ENCODE measurements around the gene SZT2. TPM values are rescaled to one million over a fixed set of nuclear protein-coding genes. Genes with fewer than 3 reads are reported as not detected.

The SZT2 gene
- total and polyA plus RNA-seq, 10 of the 15 experiments (the other 5 are each of a cell fraction or from before 2014, with no cell fraction given): 1.4 to 38.3 (median 12.7) TPM

DNA sequence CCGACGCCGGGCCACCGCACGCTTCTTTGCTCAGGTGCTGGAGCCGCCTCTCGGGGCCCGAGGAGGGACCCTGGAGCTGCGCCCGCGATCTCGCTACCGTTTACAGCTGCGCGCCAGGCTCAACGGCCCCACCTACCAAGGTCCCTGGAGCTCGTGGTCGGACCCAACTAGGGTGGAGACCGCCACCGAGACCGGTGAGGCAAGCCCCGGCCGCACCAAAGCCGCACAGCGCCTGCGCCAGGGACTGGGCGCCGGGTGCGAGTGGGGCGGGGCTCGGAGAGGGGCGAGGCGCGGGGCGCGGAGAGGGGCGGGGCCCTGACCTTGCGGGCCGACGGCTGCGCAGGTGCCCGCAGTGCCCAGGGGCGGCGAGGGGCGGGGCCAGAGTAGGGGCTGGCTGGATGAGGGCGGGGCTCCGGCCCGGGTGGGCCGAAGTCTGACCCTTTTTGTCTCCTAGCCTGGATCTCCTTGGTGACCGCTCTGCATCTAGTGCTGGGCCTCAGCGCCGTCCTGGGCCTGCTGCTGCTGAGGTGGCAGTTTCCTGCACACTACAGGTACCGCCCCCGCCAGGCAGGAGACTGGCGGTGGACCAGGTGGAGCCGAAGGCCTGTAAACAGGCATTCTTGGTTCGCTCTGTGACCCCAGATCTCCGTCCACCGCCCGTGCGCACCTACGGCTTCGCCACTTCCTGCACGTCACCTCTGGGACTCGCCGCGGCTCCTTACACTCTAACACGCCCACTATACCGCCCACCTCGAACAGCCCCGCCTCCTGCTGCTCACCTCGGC, 40.7 kb upstream of the SZT2 start:
- no peaks in the 10 kb centered on the region for H3K9me3 ChIP-seq (replicated peaks; ENCODE audit: control insufficient read depth, insufficient read depth, low read length)
- ATAC-seq (no peak), FAIRE-seq (no peak), DNase-seq (ENCODE audit: low read depth, low spot score) (no peak)
- H3K79me2 ChIP-seq (ENCODE audit: control insufficient read depth, insufficient read depth, low read length): no peaks in the 10 kb centered on the region
- intact Hi-C loops (cut with micrococcal nuclease; ENCODE audit: unreplicated experiment) (no loop called here), in situ Hi-C loops (cut with MboI) (no loop called here)
- no peaks in the 10 kb centered on the region for H3K36me3 ChIP-seq (ENCODE audit: control insufficient read depth in 2 of 2, insufficient read depth in 2 of 2, low read length in 1 of 2)
- ChIA-PET RAD21 (ENCODE audit: unreplicated experiment) (no interaction called here), SMC1A (ENCODE audit: uncharacterized antibody, unreplicated experiment) (no interaction called here), CTCF (no interaction called here), POLR2A (interaction anchor here (1.1 kb wide), 1 partner anchor 9 kb away, joined by 3 read pairs; no protein-coding TSS in a partner anchor)
- H3K4me2 ChIP-seq (ENCODE audit: control insufficient read depth, insufficient read depth): peak overlapping the region; percentile 60
- H3K27me3 ChIP-seq (replicated peaks in 1 of 2; ENCODE audit: control insufficient read depth in 2 of 2, insufficient read depth in 2 of 2, low read length in 1 of 2): no peaks in the 10 kb centered on the region
- no peaks in the 10 kb centered on the region for H3K4me1 ChIP-seq (ENCODE audit: control insufficient read depth, insufficient read depth, low read length)
- peak overlapping the region; percentile 50; the same call in 1 of the 2 replicates for H3K4me3 ChIP-seq
- H3K9ac ChIP-seq (ENCODE audit: control insufficient read depth, insufficient read depth, low read length): peak overlapping the region; percentile 60; the same call in 1 of the 2 replicates
- 91% methylated on average over 53 of the region's 72 CpGs for WGBS (ENCODE audit: insufficient coverage, insufficient replicate concordance, low lambda C conversion rate, missing lambda C conversion rate)
- BruUV-seq (replicated peaks): no TSS peak
- peak overlapping the region; percentile 29 for H2AFZ ChIP-seq (ENCODE audit: control insufficient read depth, low read depth, low read length)
- no peaks in the 10 kb centered on the region for H4K20me1 ChIP-seq (ENCODE audit: control insufficient read depth, insufficient read depth)
- peak overlapping the region; percentile 58; the same call in 1 of the 2 replicates for H3K27ac ChIP-seq (ENCODE audit: control insufficient read depth, insufficient read depth)
- TF ChIP-seq CREM (IDR thresholded peaks at IDR 0.05; ENCODE audit: low read depth) (peak; percentile 54; the same call in 1 of the 2 replicates), RUNX3 (IDR thresholded peaks at IDR 0.05; ENCODE audit: low read length) (peak; percentile 30; the same call in 1 of the 2 replicates), EGR1 (IDR thresholded peaks at IDR 0.05; ENCODE audit: borderline replicate concordance in 1 of 2, low read depth in 2 of 2, low read length in 2 of 2) (peak in 1 of 2 experiments; percentile 29; a peak in 1 of 3 replicates), POLR2A (IDR thresholded peaks at IDR 0.05; ENCODE audit: low read depth, low read length) (peak; percentile 68), CREB1 (IDR thresholded peaks at IDR 0.05; ENCODE audit: low read depth) (peak; percentile 66; the same call in 1 of the 2 replicates), ZNF384 (IDR thresholded peaks at IDR 0.05; ENCODE audit: borderline replicate concordance, low read depth, low read length) (no peak)

All from GM12878 (cell line).